Right atrium auricular region (tissue), 2 donors: Measurements from ENCODE around the gene BBS9. TPM values are rescaled to one million over a fixed set of nuclear protein-coding genes. Genes with fewer than 3 reads are reported as not detected.
"Not testable (repeated sequence)": the region's sequence is repeated elsewhere in the genome, so short reads cannot be mapped to it uniquely, and the experiment has no call there.

Experiments used
- DNase-seq: peaks from one replicate; pipeline ENCODE4 v3.0.0-alpha.2; 2019; ENCODE audit warnings: low spot score
- H3K27ac ChIP-seq, 2 donors: fragments of 200-600 bp; sonication (generic); 1 replicate in 1 of 2; 2 replicates in 1 of 2; pipeline ENCODE4 v1.5.1; 2016 to 2019
- H3K27me3 ChIP-seq, 2 donors: fragments of 200-600 bp; sonication (generic); one replicate each; pipeline versions ENCODE4 v1.5.1 to v1.6.0; 2017 to 2019
- H3K36me3 ChIP-seq: fragments of 200-600 bp; sonication (generic); one replicate; pipeline ENCODE4 v1.5.1; 2016
- H3K4me1 ChIP-seq, 2 donors: fragments of 200-600 bp; sonication (generic); one replicate each; pipeline versions ENCODE4 v1.5.1 to v1.6.0; 2017 to 2019
- H3K4me3 ChIP-seq, 2 donors: fragments of 200-600 bp; sonication (generic); 1 replicate in 1 of 2; 2 replicates in 1 of 2; pipeline ENCODE4 v1.5.1; 2017 to 2019; ENCODE audit warnings: mild to moderate bottlenecking in 1 of 2, moderate library complexity in 1 of 2
- H3K9me3 ChIP-seq, 2 donors: fragments of 200-600 bp; sonication (generic); one replicate each; pipeline ENCODE4 v1.5.1; 2019
- total RNA-seq, 2 donors: library from RNA; depleted of rRNA; stranded (reverse); fragments of >200 nt; gene quantifications; one replicate each; pipeline ENCODE4 v1.1.0, GENCODE V29; 2016
- TF ChIP-seq, protein P1 (sequence below), 2 donors: fragments of 200-600 bp; sonication (generic); IDR thresholded peaks; one replicate each; pipeline ENCODE4 v1.5.1; 2019; ENCODE audit warnings: antibody characterized with exemption in 2 of 2

Gene BBS9
- total RNA-seq, 2 donors from 2014 or later, result 13.3 to 13.8 TPM

DNA sequence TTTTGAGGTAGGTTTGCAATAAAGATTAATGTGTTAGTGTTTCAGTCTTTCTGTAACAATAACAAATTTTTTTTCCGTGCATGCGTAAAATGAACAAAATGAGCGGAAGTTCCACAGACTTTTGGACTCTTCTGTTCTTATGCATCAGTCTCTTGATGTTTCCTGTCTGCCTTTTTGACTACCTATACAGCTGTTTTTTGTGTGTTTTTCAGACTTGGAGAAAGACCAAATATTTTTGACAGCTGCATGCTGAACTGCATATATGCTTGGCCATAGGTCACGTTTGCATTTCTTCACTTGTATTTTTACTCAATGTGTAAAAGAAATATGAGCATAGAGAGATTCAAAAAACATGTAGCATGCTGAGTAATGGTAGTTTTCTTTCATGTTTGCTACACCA, 119.3 kb downstream of the BBS9 start:
- H3K4me3 ChIP-seq, result no peak overlapping the region
- H3K36me3 ChIP-seq, result no peaks in the 10 kb centered on the region
- no peaks in the 10 kb centered on the region for H3K9me3 ChIP-seq
- H3K4me1 ChIP-seq, result no peaks in the 10 kb centered on the region
- TF ChIP-seq, protein P1, sequence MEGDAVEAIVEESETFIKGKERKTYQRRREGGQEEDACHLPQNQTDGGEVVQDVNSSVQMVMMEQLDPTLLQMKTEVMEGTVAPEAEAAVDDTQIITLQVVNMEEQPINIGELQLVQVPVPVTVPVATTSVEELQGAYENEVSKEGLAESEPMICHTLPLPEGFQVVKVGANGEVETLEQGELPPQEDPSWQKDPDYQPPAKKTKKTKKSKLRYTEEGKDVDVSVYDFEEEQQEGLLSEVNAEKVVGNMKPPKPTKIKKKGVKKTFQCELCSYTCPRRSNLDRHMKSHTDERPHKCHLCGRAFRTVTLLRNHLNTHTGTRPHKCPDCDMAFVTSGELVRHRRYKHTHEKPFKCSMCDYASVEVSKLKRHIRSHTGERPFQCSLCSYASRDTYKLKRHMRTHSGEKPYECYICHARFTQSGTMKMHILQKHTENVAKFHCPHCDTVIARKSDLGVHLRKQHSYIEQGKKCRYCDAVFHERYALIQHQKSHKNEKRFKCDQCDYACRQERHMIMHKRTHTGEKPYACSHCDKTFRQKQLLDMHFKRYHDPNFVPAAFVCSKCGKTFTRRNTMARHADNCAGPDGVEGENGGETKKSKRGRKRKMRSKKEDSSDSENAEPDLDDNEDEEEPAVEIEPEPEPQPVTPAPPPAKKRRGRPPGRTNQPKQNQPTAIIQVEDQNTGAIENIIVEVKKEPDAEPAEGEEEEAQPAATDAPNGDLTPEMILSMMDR (IDR thresholded peaks at IDR 0.05), result no peak
- no peaks in the 10 kb centered on the region for H3K27me3 ChIP-seq
- no peak for DNase-seq
- no peak overlapping the region for H3K27ac ChIP-seq

DNA sequence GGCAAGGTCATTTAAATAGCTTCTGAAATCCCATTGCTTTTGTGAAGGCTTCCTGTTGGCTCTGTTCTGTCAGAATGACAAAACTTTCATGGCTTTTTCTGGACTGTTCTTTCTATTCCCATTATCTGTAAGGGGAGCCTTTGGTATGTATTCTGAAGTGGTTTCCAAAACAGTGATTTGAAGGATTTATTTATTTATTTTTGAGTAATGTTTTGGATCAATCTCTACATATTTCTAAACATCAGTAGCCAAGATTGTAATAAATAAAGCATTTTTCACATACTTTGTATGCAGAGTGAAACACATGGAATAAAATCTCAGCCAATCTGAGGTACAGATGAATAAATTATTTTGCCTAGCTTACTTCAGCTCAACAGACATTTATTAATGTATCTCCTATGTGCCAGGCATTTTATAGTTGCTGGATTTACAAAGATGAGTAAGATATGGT, 121.1 kb downstream of the BBS9 start:
- Histone ChIP-seq H3K27me3 (no peaks in the 10 kb centered on the region), H3K27ac (no peak overlapping the region), H3K4me3 (no peak overlapping the region), H3K9me3 (no peaks in the 10 kb centered on the region), H3K4me1 (no peaks in the 10 kb centered on the region), H3K36me3 (no peaks in the 10 kb centered on the region)
- DNase-seq, result no peak
- TF ChIP-seq, protein P1 (IDR thresholded peaks at IDR 0.05), result no peak

DNA sequence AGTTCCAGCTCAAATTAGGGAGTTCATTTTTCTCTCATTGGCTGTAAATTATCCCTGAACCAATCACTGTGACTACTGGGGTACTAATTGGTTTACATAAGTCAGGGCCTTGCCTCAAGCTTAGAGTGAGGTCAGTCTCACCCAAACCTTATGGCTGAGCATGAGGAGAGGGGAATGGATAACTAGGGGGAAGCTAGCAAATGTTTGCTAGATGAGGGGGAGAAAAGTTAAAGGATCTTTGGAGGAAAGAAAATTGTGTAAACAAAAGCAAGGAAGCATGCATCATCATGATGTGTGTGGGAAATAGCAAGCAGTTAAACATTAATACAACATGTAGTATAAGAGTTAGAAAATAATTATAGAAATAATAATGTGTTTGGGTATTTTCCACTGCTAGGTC, 121.9 kb downstream of the BBS9 start:
- no peaks in the 10 kb centered on the region for H3K27me3 ChIP-seq
- no peak overlapping the region for H3K4me3 ChIP-seq
- no peaks in the 10 kb centered on the region for H3K9me3 ChIP-seq
- H3K36me3 ChIP-seq, result no peaks in the 10 kb centered on the region
- no peaks in the 10 kb centered on the region for H3K4me1 ChIP-seq
- no peak overlapping the region for H3K27ac ChIP-seq
- TF ChIP-seq, protein P1 (IDR thresholded peaks at IDR 0.05), result no peak
- no peak for DNase-seq

DNA sequence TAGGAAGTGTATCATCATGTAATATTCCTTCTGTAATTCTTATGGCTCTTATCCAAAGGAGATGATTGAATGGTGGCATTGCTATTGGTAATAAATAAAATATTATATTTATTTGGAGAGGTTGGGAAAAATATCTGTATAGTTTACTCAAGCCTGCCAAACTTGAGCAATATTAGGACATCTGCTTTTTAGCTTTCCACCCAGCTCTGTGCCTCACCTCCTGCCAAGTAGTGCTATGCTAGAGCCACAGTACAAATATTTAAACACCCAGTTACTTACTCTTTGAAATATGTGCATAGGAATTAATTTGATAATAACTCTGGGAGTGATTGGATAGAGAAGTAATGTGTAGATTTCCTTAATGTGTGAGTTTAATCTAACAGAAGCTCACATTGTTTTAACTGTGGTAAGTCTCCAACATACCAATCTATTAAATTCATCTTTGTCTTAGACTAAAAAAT, 129.2 kb downstream of the BBS9 start:
- DNase-seq, result no peak
- Histone ChIP-seq H3K27ac (no peak overlapping the region), H3K36me3 (no peaks in the 10 kb centered on the region), H3K4me1 (no peaks in the 10 kb centered on the region), H3K9me3 (no peaks in the 10 kb centered on the region), H3K4me3 (no peak overlapping the region), H3K27me3 (no peaks in the 10 kb centered on the region)
- TF ChIP-seq, protein P1 (IDR thresholded peaks at IDR 0.05), result no peak

DNA sequence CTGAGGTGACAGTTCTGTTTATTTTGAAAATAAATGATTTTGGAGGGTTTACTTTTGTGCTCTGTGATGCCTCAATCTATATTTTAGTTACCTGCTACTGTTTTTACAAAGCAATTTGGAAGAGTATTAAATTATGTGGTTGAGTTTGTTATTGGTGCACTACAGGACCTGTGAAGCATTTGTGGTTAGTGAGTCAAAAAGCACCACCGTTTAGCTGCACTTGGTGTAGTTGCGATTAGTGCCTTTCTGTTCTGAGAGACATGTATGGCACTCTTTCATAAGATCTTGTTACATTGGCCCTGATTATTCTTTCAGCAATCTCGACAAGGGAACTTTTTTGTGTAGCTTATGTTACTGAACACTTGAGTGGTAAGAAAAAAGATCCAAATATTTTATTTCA, 132.2 kb downstream of the BBS9 start:
- H3K4me1 ChIP-seq, result no peaks in the 10 kb centered on the region
- H3K9me3 ChIP-seq, result no peaks in the 10 kb centered on the region
- H3K4me3 ChIP-seq, result no peak overlapping the region
- H3K36me3 ChIP-seq, result no peaks in the 10 kb centered on the region
- no peak for DNase-seq
- H3K27me3 ChIP-seq, result no peaks in the 10 kb centered on the region
- TF ChIP-seq, protein P1 (IDR thresholded peaks at IDR 0.05), result no peak
- H3K27ac ChIP-seq, result no peak overlapping the region

DNA sequence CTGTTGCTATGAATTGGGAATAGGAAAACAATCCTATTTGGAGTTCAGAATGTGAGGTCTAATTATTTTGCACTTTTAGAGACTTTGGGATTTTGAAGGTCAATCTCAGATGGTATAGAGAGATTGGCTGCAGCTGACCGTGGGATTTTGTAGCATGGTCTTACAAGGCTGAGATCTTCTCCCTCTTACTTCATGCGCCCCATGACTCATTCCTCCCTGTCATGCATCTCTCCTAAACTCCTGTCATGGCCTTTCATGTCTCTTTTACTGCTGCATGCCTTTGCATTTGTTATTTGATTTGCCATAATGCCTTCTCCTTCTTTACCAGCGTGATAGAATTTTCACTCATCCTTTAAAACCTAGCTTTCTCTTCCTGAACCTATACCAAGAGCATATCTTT, 133.1 kb downstream of the BBS9 start:
- Histone ChIP-seq H3K27me3 (no peaks in the 10 kb centered on the region), H3K27ac (no peak overlapping the region), H3K9me3 (no peaks in the 10 kb centered on the region), H3K4me1 (no peaks in the 10 kb centered on the region), H3K36me3 (no peaks in the 10 kb centered on the region), H3K4me3 (no peak overlapping the region)
- DNase-seq, result no peak
- TF ChIP-seq, protein P1 (IDR thresholded peaks at IDR 0.05), result no peak

DNA sequence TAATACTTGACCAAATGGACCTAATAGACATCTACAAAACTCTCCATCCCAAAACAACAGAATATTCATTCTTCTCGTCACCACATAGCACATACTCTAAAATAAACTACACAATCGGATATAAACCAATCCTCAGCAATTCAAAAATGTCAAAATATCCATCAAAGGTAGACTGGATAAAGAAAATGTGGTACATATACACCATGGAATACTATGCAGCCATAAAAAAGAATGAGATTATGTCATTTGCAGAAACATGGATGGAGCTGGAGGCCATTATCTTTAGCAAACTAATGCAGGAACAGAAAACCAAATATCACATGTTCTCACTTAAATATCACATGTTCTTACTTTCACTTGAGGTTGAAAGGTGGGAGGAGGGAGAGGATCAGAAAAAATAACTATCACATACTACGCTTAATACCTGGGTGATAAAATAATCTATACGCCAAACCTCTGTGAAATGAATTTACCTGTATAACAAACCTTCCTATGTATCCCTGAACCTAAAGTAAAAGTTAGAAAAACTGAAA, 142.5 kb downstream of the BBS9 start:
- not testable (repeated sequence) for DNase-seq, H3K36me3 ChIP-seq, H3K27me3 ChIP-seq, H3K9me3 ChIP-seq, H3K4me3 ChIP-seq, H3K27ac ChIP-seq, H3K4me1 ChIP-seq
